B cell (primary cell): Measurements from ENCODE around the gene TSPAN32. TPM values are rescaled to one million over a fixed set of nuclear protein-coding genes. Genes with fewer than 3 reads are reported as not detected.
A peak's percentile ranks its signal among the peaks of the same experiment; 100 is the strongest.

Experiments
- ATAC-seq: fragments of 200-7000 bp; cut with Tn5 transposase; one replicate; pipeline ENCODE4 v1.10.0; 2021; ENCODE audit warnings: low read depth, mild to moderate bottlenecking, moderate number of reproducible peaks, moderate library complexity
- CTCF ChIA-PET: fragments of 350-600 bp; sonication (Branson Sonifier 250); formaldehyde crosslinking; loops from one replicate; lab custom pipeline; 2021; ENCODE audit warnings: antibody characterized with exemption, inconsistent platforms; lab: Charles Lee
- POLR2A ChIA-PET: fragments of 350-600 bp; sonication (Branson Sonifier 250); formaldehyde crosslinking; loops from one replicate; lab custom pipeline; 2021; ENCODE audit warnings: antibody characterized with exemption; lab: Charles Lee
- DNase-seq: peaks from one replicate; pipeline ENCODE4 v3.0.0; 2013
- H2AFZ ChIP-seq: 2 replicates; pipeline ENCODE4 v1.6.1; 2012; ENCODE audit warnings: mild to moderate bottlenecking, low read depth, low read length; ENCODE audit not compliant: insufficient read depth, poor library complexity, severe bottlenecking
- H3K27ac ChIP-seq, 2 donors: 1 replicate in 1 of 2; 2 replicates in 1 of 2; pipeline ENCODE4 v1.5.1; 2012 to 2013; ENCODE audit warnings: low read length in 2 of 2, mild to moderate bottlenecking in 2 of 2, moderate library complexity in 1 of 2
- H3K27me3 ChIP-seq, 4 experiments: fragments of 200-600 bp in 1 of 4; sonication (generic) in 1 of 4; replicated peaks in 1 of 4; 1 replicate in 2 of 4; 2 replicates in 2 of 4; pipeline versions ENCODE4 v1.6.1 to v1.7.0; 2013 to 2016; ENCODE audit warnings: low read length in 3 of 4, mild to moderate bottlenecking in 2 of 4, mixed read lengths in 1 of 4, moderate library complexity in 1 of 4; ENCODE audit not compliant: insufficient read depth in 4 of 4, control insufficient read depth in 3 of 4; ENCODE audit errors: control extremely low read depth in 1 of 4
- H3K36me3 ChIP-seq, 2 experiments: replicated peaks in 1 of 2; 1 replicate in 1 of 2; 2 replicates in 1 of 2; pipeline versions ENCODE4 v1.6.1 to v1.7.1; 2013; ENCODE audit warnings: low read length in 1 of 2; ENCODE audit not compliant: insufficient read depth in 2 of 2, control insufficient read depth in 1 of 2; ENCODE audit errors: control extremely low read depth in 1 of 2, extremely low read depth in 1 of 2
- H3K4me1 ChIP-seq, 2 donors: fragments of 200-600 bp in 1 of 2; sonication (generic) in 1 of 2; 1 replicate in 1 of 2; 2 replicates in 1 of 2; pipeline versions ENCODE4 v1.5.1 to v1.6.1; 2013 to 2017; ENCODE audit warnings: low read length in 2 of 2; ENCODE audit not compliant: control insufficient read depth in 2 of 2, insufficient read depth in 2 of 2
- H3K4me2 ChIP-seq: replicated peaks from 2 replicates; pipeline ENCODE3; 2012; ENCODE audit warnings: mild to moderate bottlenecking, low read depth, low read length; ENCODE audit not compliant: poor library complexity, severe bottlenecking
- H3K4me3 ChIP-seq, 5 experiments: fragments of 200-600 bp in 1 of 5; sonication (generic) in 1 of 5; 1 replicate in 3 of 5; 2 replicates in 2 of 5; pipeline versions ENCODE4 v1.5.1 to v1.7.0; 2011 to 2016; ENCODE audit warnings: low read length in 4 of 5, mild to moderate bottlenecking in 4 of 5, low read depth in 2 of 5, control low read depth in 1 of 5, moderate library complexity in 1 of 5; ENCODE audit not compliant: insufficient read depth in 1 of 5; ENCODE audit errors: control extremely low read depth in 1 of 5, extremely low read depth in 1 of 5
- H3K79me2 ChIP-seq: fragments of 200-600 bp; sonication (generic); one replicate; pipeline ENCODE4 v1.6.0; 2016; ENCODE audit warnings: low read length; ENCODE audit not compliant: control insufficient read depth, insufficient read depth
- H3K9ac ChIP-seq: fragments of 200-600 bp; sonication (generic); 2 replicates; pipeline ENCODE4 v1.6.1; 2017; ENCODE audit warnings: mild to moderate bottlenecking, low read length, moderate library complexity
- H3K9me3 ChIP-seq, 3 donors: one replicate each; pipeline versions ENCODE4 v1.6.1 to v1.7.1; 2013; ENCODE audit warnings: low read length in 2 of 3; ENCODE audit not compliant: control insufficient read depth in 2 of 3, insufficient read depth in 1 of 3; ENCODE audit errors: control extremely low read depth in 1 of 3
- H4K20me1 ChIP-seq: 2 replicates; pipeline ENCODE4 v1.6.0; 2012; ENCODE audit warnings: mild to moderate bottlenecking, low read length; ENCODE audit not compliant: insufficient read depth, control insufficient read depth, poor library complexity, severe bottlenecking
- H3K27ac Mint-ChIP-seq: one replicate; pipeline ENCODE4 v1.8.0; 2021; ENCODE audit warnings: mixed read lengths
- H3K27me3 Mint-ChIP-seq: one replicate; pipeline ENCODE4 v1.8.0; 2021; ENCODE audit warnings: mixed read lengths
- H3K4me1 Mint-ChIP-seq: one replicate; pipeline ENCODE4 v1.8.0; 2021; ENCODE audit warnings: mixed read lengths
- H3K4me3 Mint-ChIP-seq: one replicate; pipeline ENCODE4 v1.8.0; 2021; ENCODE audit warnings: mixed read lengths
- H3K9me3 Mint-ChIP-seq: one replicate; pipeline ENCODE4 v1.8.0; 2022; ENCODE audit warnings: mixed read lengths; ENCODE audit not compliant: insufficient read depth
- EZH2 ChIP-seq: IDR thresholded peaks from 2 replicates; pipeline ENCODE4 v1.6.1; 2012; ENCODE audit warnings: borderline replicate concordance, low read depth, mild to moderate bottlenecking, moderate library complexity, low read length; ENCODE audit not compliant: insufficient read depth, poor library complexity, severe bottlenecking
- WGBS: methylation state at CpG from one replicate; pipeline ENCODE4 v1.1.5; 2013; ENCODE audit warnings: missing lambda C conversion rate; ENCODE audit not compliant: insufficient coverage; 5-methylcytosine and 5-hydroxymethylcytosine counted together
- intact Hi-C: fragments of 100-400 bp; cut with micrococcal nuclease; formaldehyde crosslinking; loops from one replicate; pipeline ENCODE4 v1.10.0; 2022
- polyA plus RNA-seq: library from polyadenylated mRNA; depleted of rRNA; stranded (reverse); fragments of >200 nt; gene quantifications from 2 replicates; pipeline ENCODE4 v1.2.3, GENCODE V29; 2012
- total RNA-seq, 2 donors: library from RNA; stranded (reverse); fragments of 120-200 nt in 1 of 2; gene quantifications; 1 replicate in 1 of 2; 2 replicates in 1 of 2; pipeline versions ENCODE4 v1.2.3 to v1.2.4, GENCODE V29; 2013 to 2022
- TF ChIP-seq, protein P1 (sequence below): fragments of 200-600 bp; IDR thresholded peaks from one replicate; pipeline ENCODE4 v1.8.0; 2022; ENCODE audit warnings: antibody characterized with exemption, mild to moderate bottlenecking

Gene TSPAN32
- total and polyA plus RNA-seq, 2 donors (not counting 1 experiment from before 2014, with no cell fraction given), result 22.2 to 75.9 TPM

DNA sequence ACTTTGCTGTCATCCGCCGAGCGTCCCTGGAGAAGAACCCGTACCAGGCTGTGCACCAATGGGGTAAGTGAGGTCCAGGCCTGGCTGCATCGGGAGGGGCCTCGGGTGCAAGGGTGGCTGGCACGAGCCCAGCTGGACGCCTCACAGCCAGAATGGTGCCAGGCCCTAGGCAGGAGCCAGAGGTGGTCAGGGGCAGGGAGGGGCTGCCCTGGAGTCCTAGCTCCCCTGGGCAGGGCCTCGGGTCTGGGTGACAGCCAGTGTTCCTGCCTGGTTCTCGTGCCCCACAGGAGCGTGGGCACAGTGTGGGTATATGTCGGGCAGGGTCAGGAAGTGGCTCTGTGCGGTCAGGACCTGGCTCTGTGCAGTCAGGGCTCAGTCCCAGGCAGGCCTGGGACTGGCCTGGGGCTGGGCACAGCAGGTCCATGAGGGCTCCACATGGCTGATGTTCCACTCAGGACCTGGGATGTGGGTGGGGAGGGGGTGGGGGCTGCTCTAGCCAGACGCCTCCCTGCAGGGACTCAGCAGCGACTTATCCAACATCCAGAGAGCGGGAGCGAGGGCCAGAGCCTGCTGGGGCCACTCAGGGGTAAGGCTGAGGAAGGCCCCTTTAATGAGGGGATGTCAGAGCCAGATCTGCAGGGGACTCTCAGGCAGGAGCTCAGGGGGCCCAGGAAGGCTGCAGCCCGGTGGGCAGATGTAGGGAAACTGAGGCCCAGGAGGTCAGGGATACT, 1.2 kb downstream of the TSPAN32 start:
- Mint-ChIP-seq H3K27ac (peak overlapping the region; percentile 98), H3K4me1 (peaks cover 67% of the 10 kb centered on the region), H3K27me3 (no peaks in the 10 kb centered on the region), H3K4me3 (peak overlapping the region; percentile 92), H3K9me3 (no peaks in the 10 kb centered on the region)
- Histone ChIP-seq H3K27ac (peak overlapping the region in 1 of 2 donors; percentile 88), H3K36me3 (no peaks in the 10 kb centered on the region), H3K4me2 (peak overlapping the region; percentile 79), H4K20me1 (no peaks in the 10 kb centered on the region), H3K4me1 (peaks cover 73 to 82% of the 10 kb centered on the region in 2 donors), H3K79me2 (peaks cover 33% of the 10 kb centered on the region), H2AFZ (peak overlapping the region; percentile 65), H3K27me3 (no peaks in the 10 kb centered on the region), H3K4me3 (peak overlapping the region; percentile 25 to 65 (median 54)), H3K9ac (peak overlapping the region; percentile 54), H3K9me3 (no peaks in the 10 kb centered on the region)
- WGBS, result 25% methylated on average over 14 of the region's 18 CpGs
- no peak for TF ChIP-seq EZH2
- TF ChIP-seq, protein P1, sequence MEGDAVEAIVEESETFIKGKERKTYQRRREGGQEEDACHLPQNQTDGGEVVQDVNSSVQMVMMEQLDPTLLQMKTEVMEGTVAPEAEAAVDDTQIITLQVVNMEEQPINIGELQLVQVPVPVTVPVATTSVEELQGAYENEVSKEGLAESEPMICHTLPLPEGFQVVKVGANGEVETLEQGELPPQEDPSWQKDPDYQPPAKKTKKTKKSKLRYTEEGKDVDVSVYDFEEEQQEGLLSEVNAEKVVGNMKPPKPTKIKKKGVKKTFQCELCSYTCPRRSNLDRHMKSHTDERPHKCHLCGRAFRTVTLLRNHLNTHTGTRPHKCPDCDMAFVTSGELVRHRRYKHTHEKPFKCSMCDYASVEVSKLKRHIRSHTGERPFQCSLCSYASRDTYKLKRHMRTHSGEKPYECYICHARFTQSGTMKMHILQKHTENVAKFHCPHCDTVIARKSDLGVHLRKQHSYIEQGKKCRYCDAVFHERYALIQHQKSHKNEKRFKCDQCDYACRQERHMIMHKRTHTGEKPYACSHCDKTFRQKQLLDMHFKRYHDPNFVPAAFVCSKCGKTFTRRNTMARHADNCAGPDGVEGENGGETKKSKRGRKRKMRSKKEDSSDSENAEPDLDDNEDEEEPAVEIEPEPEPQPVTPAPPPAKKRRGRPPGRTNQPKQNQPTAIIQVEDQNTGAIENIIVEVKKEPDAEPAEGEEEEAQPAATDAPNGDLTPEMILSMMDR, result no peak
- peak; percentile 36 for DNase-seq
- POLR2A ChIA-PET, result interaction anchor here (2.3 kb wide), 1 partner anchor 117 kb away, joined by 18 read pairs; no protein-coding TSS in a partner anchor
- CTCF ChIA-PET, result interaction anchor here (0.7 to 15.0 kb wide), 14 partner anchors 7 to 626 kb away, joined by 3 to 583 read pairs (median 8); partner anchors contain the start of genes ASCL2, CD81, PHLDA2 and TSSC4
- no peak for ATAC-seq
- intact Hi-C loops, result loop anchor here (5.0 kb wide), 2 partner anchors 224 to 584 kb away; partner anchors contain the start of gene CDKN1C
